ENCODE results near the gene ARL16. TPM values are rescaled to one million over a fixed set of nuclear protein-coding genes. Genes with fewer than 3 reads are reported as not detected.

Gene ARL16
- total and polyA plus RNA-seq, 2 donors (not counting 3 experiments of a cell fraction or from before 2014, with no cell fraction given) = 41.4 to 71.7 TPM

GRCh38 chr17:81644976-81645952 lies 38.3 kb downstream of the ARL16 start:
- POLR2A ChIA-PET = interaction anchor here (0.6 kb wide), 1 partner anchor 18 kb away, joined by 4 read pairs; no protein-coding TSS in a partner anchor
- FAIRE-seq = no peak
- Histone ChIP-seq H4K20me1 (replicated peaks; ENCODE audit: control insufficient read depth, extremely low read depth, insufficient read depth, low read length) (no peaks in the 10 kb centered on the region), H3K36me3 (ENCODE audit: control insufficient read depth in 2 of 2, extremely low read depth in 1 of 2, insufficient read depth in 2 of 2, low read length in 2 of 2) (no peaks in the 10 kb centered on the region), H2AFZ (ENCODE audit: low read depth, low read length) (no peak overlapping the region), H3K9me3 (replicated peaks; ENCODE audit: control insufficient read depth, insufficient read depth, low read length) (no peaks in the 10 kb centered on the region), H3K9ac (replicated peaks; ENCODE audit: extremely low read depth, insufficient read depth, low read length) (no peak overlapping the region), H3K79me2 (ENCODE audit: control insufficient read depth, insufficient read depth, low read length) (no peaks in the 10 kb centered on the region), H3K4me1 (ENCODE audit: control insufficient read depth, extremely low read depth, insufficient read depth, low read length) (no peaks in the 10 kb centered on the region), H3K9me1 (replicated peaks; ENCODE audit: control insufficient read depth, extremely low read depth, insufficient read depth, low read length) (no peaks in the 10 kb centered on the region), H3K4me2 (ENCODE audit: insufficient read depth, low read length) (no peak overlapping the region), H3K4me3 (replicated peaks in 1 of 3; ENCODE audit: insufficient read depth in 1 of 3, low read depth in 1 of 3, low read length in 3 of 3) (no peak overlapping the region), H3K27ac (ENCODE audit: insufficient read depth, low read depth, low read length) (no peak overlapping the region), H3K27me3 (ENCODE audit: control insufficient read depth in 2 of 2, insufficient read depth in 2 of 2, low read length in 2 of 2) (peaks cover 18 to 22% of the 10 kb centered on the region in 2 experiments)
- no peak for TF ChIP-seq EZH2 (IDR thresholded peaks at IDR 0.05; ENCODE audit: borderline replicate concordance, low read depth, low read length, severe bottlenecking)
- no peak for TF ChIP-seq POLR2AphosphoS5 (IDR thresholded peaks at IDR 0.05; ENCODE audit: insufficient read depth, low read depth, low read length)
- CTCF ChIA-PET = no interaction called here
- dilution Hi-C loops (cut with MboI; ENCODE audit: extremely low pct_ligation_motif_present, low sequenced_read_pairs) (no loop called here), intact Hi-C loops (cut with micrococcal nuclease) (no loop called here)
- no TSS peak for BruUV-seq (replicated peaks)
- no peak for DNase-seq (ENCODE audit: low read depth, low spot score)

DNA sequence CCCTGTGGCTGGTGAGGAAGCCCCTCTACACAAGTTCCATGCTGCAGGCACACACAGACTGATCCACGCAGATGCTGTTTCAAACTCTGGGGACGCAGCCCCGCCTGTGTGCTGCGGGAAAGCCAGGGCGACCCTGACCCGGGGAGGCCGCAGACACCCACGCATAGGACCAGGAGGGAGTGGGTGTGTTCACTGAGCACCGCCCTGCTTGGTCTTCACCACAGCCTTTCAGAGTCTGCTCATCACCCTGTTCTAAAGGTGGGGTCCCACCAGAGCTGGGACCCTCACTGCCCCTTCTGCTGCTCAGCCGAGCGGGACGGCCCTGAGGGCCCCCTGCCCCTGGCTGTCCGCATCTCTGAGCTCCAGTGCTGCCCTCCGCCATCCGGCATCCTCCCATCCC lies 39.1 kb downstream of the ARL16 start:
- dilution Hi-C loops (cut with MboI; ENCODE audit: extremely low pct_ligation_motif_present, low sequenced_read_pairs) = no loop called here
- ChIA-PET POLR2A (interaction anchor here (0.6 kb wide), 1 partner anchor 25 kb away, joined by 5 read pairs; no protein-coding TSS in a partner anchor), CTCF (interaction anchor here (1.5 kb wide), 1 partner anchor 10 kb away, joined by 6 read pairs; no protein-coding TSS in a partner anchor)
- no peak for TF ChIP-seq MYC (IDR thresholded peaks at IDR 0.05; ENCODE audit: low read depth, low read length)
- TF ChIP-seq POLR2AphosphoS5 (IDR thresholded peaks at IDR 0.05; ENCODE audit: insufficient read depth, low read depth, low read length) = no peak
- TF ChIP-seq CTCF (IDR thresholded peaks at IDR 0.05; ENCODE audit: extremely low read depth in 1 of 2, insufficient read depth in 1 of 2, low read depth in 1 of 2, low read length in 2 of 2) = no peak
- TF ChIP-seq FOS (IDR thresholded peaks at IDR 0.05; ENCODE audit: borderline replicate concordance, insufficient read depth, low read length) = no peak
- TF ChIP-seq, protein P1, sequence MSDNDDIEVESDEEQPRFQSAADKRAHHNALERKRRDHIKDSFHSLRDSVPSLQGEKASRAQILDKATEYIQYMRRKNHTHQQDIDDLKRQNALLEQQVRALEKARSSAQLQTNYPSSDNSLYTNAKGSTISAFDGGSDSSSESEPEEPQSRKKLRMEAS (IDR thresholded peaks at IDR 0.05; ENCODE audit: insufficient read depth, insufficient read length) = no peak
- TF ChIP-seq POLR2A (IDR thresholded peaks at IDR 0.05; ENCODE audit: low read depth, low read length) = no peak
- TF ChIP-seq GATA2 (IDR thresholded peaks at IDR 0.05; ENCODE audit: insufficient read depth, insufficient read length, low read depth, low read length) = no peak
- TF ChIP-seq EZH2 (IDR thresholded peaks at IDR 0.05; ENCODE audit: borderline replicate concordance, low read depth, low read length, severe bottlenecking) = no peak
- TF ChIP-seq JUN (IDR thresholded peaks at IDR 0.05; ENCODE audit: borderline replicate concordance, insufficient read depth, insufficient read length, low read depth) = no peak
- Histone ChIP-seq H4K20me1 (replicated peaks; ENCODE audit: control insufficient read depth, extremely low read depth, insufficient read depth, low read length) (no peaks in the 10 kb centered on the region), H3K9me1 (replicated peaks; ENCODE audit: control insufficient read depth, extremely low read depth, insufficient read depth, low read length) (no peaks in the 10 kb centered on the region), H2AFZ (ENCODE audit: low read depth, low read length) (no peak overlapping the region), H3K9ac (replicated peaks; ENCODE audit: extremely low read depth, insufficient read depth, low read length) (no peak overlapping the region), H3K4me2 (ENCODE audit: insufficient read depth, low read length) (no peak overlapping the region), H3K4me1 (ENCODE audit: control insufficient read depth, extremely low read depth, insufficient read depth, low read length) (no peaks in the 10 kb centered on the region), H3K27ac (ENCODE audit: insufficient read depth, low read depth, low read length) (no peak overlapping the region), H3K27me3 (ENCODE audit: control insufficient read depth in 2 of 2, insufficient read depth in 2 of 2, low read length in 2 of 2) (peaks cover 18 to 22% of the 10 kb centered on the region in 2 experiments), H3K9me3 (replicated peaks; ENCODE audit: control insufficient read depth, insufficient read depth, low read length) (no peaks in the 10 kb centered on the region), H3K36me3 (ENCODE audit: control insufficient read depth in 2 of 2, extremely low read depth in 1 of 2, insufficient read depth in 2 of 2, low read length in 2 of 2) (no peaks in the 10 kb centered on the region), H3K79me2 (ENCODE audit: control insufficient read depth, insufficient read depth, low read length) (no peaks in the 10 kb centered on the region), H3K4me3 (replicated peaks in 1 of 3; ENCODE audit: insufficient read depth in 1 of 3, low read depth in 1 of 3, low read length in 3 of 3) (no peak overlapping the region)
- no peak for FAIRE-seq
- no TSS peak for BruUV-seq (replicated peaks)
- intact Hi-C loops (cut with micrococcal nuclease) = no loop called here
- DNase-seq (ENCODE audit: low read depth, low spot score) = no peak

All from endothelial cell of umbilical vein (primary cell).